Activated B cell treated with CpG ODN at 0.5 μM for 24 hours (primary cell): ENCODE results near the gene TGFBR1. TPM values are rescaled to one million over a fixed set of nuclear protein-coding genes. Genes with fewer than 3 reads are reported as not detected.

Source experiments
- ATAC-seq: fragments of 200-7000 bp; cut with Tn5 transposase; one replicate; pipeline ENCODE4 v1.10.0; 2021; ENCODE audit warnings: low read depth, mild to moderate bottlenecking, moderate library complexity
- CTCF ChIA-PET: fragments of 350-600 bp; sonication (Branson Sonifier 250); formaldehyde crosslinking; loops from one replicate; lab custom pipeline; 2021; ENCODE audit warnings: antibody characterized with exemption; lab: Charles Lee
- POLR2A ChIA-PET: fragments of 350-600 bp; sonication (Branson Sonifier 250); formaldehyde crosslinking; loops from one replicate; lab custom pipeline; 2021; ENCODE audit warnings: antibody characterized with exemption; lab: Charles Lee
- DNase-seq: peaks from one replicate; pipeline ENCODE4 v3.0.0; 2022
- H3K27ac Mint-ChIP-seq: one replicate; pipeline ENCODE4 v1.8.0; 2020; ENCODE audit warnings: mixed read lengths
- H3K27me3 Mint-ChIP-seq: one replicate; pipeline ENCODE4 v1.8.0; 2021; ENCODE audit warnings: mixed read lengths
- H3K36me3 Mint-ChIP-seq: one replicate; pipeline ENCODE4 v1.8.0; 2021; ENCODE audit warnings: low read depth, mixed read lengths
- H3K4me1 Mint-ChIP-seq: one replicate; pipeline ENCODE4 v1.8.0; 2021; ENCODE audit warnings: mixed read lengths
- H3K4me3 Mint-ChIP-seq: one replicate; pipeline ENCODE4 v1.8.0; 2020; ENCODE audit warnings: mild to moderate bottlenecking, mixed read lengths
- H3K9me3 Mint-ChIP-seq: one replicate; pipeline ENCODE4 v1.8.0; 2020; ENCODE audit warnings: mixed read lengths
- CTCF ChIP-seq: fragments of 200-600 bp; IDR thresholded peaks from one replicate; pipeline ENCODE4 v1.8.0; 2022; ENCODE audit warnings: antibody characterized with exemption, mild to moderate bottlenecking
- intact Hi-C: fragments of 100-400 bp; cut with micrococcal nuclease; formaldehyde crosslinking; loops from one replicate; pipeline ENCODE4 v1.15.1; 2024
- total RNA-seq: library from RNA; stranded (reverse); gene quantifications from 2 replicates; pipeline ENCODE4 v1.2.3, GENCODE V29; 2022

TGFBR1 gene
- total RNA-seq, 1 donor from 2014 or later = 65.3 TPM

- Mint-ChIP-seq H3K36me3 (no peaks in the 10 kb centered on the region), H3K27ac (no peak overlapping the region)
- CTCF ChIA-PET = no interaction called here
Observed at GRCh38 chr9:99075246-99075912, 29.5 kb upstream of the TGFBR1 start.

GRCh38 chr9:99076030-99076429 lies 28.9 kb upstream of the TGFBR1 start:
- no peak for DNase-seq
- no peak overlapping the region for H3K27ac Mint-ChIP-seq
- no peak overlapping the region for H3K4me3 Mint-ChIP-seq
- H3K9me3 Mint-ChIP-seq = no peaks in the 10 kb centered on the region
- H3K36me3 Mint-ChIP-seq = no peaks in the 10 kb centered on the region
- intact Hi-C loops = loop anchor here (1.0 kb wide), 1 partner anchor 17 kb away; no protein-coding TSS in a partner anchor
- H3K4me1 Mint-ChIP-seq = peaks cover 14% of the 10 kb centered on the region
- H3K27me3 Mint-ChIP-seq = no peaks in the 10 kb centered on the region
- ATAC-seq = no peak
- ChIA-PET POLR2A (no interaction called here), CTCF (interaction anchor here (1.1 kb wide), 1 partner anchor 28 kb away, joined by 3 read pairs; no protein-coding TSS in a partner anchor)
- TF ChIP-seq CTCF = no peak

More at GRCh38 chr9:99075246-99075912, 29.5 kb upstream of the TGFBR1 start:
- intact Hi-C loops = no loop called here
- DNase-seq (no peak), ATAC-seq (no peak)
- no peaks in the 10 kb centered on the region for H3K9me3 Mint-ChIP-seq
- peaks cover 14% of the 10 kb centered on the region for H3K4me1 Mint-ChIP-seq
- no peak for TF ChIP-seq CTCF
- no peak overlapping the region for H3K4me3 Mint-ChIP-seq
- H3K27me3 Mint-ChIP-seq = no peaks in the 10 kb centered on the region
- POLR2A ChIA-PET = interaction anchor here (0.6 kb wide), 1 partner anchor 85 kb away, joined by 3 read pairs; no protein-coding TSS in a partner anchor

- Mint-ChIP-seq H3K4me1 (peaks cover 14% of the 10 kb centered on the region), H3K27ac (peak overlapping the region; percentile 64), H3K36me3 (no peaks in the 10 kb centered on the region), H3K27me3 (no peaks in the 10 kb centered on the region), H3K9me3 (no peaks in the 10 kb centered on the region), H3K4me3 (no peak overlapping the region)
- ATAC-seq (peak; percentile 58), DNase-seq (no peak)
- POLR2A ChIA-PET = no interaction called here
- CTCF ChIA-PET = interaction anchor here (1.1 kb wide), 1 partner anchor 27 kb away, joined by 3 read pairs; no protein-coding TSS in a partner anchor
- intact Hi-C loops = loop anchor here (1.0 kb wide), 1 partner anchor 17 kb away; no protein-coding TSS in a partner anchor
- no peak for TF ChIP-seq CTCF
Observed at GRCh38 chr9:99076483-99077171, 28.3 kb upstream of the TGFBR1 start.

GRCh38 chr9:99078717-99079116 lies 26.2 kb upstream of the TGFBR1 start:
- intact Hi-C loops = no loop called here
- no peak overlapping the region for H3K4me3 Mint-ChIP-seq
- H3K27me3 Mint-ChIP-seq = peaks cover 2% of the 10 kb centered on the region
- DNase-seq = no peak
- CTCF ChIA-PET = no interaction called here
- POLR2A ChIA-PET = no interaction called here
- no peak for ATAC-seq
- H3K9me3 Mint-ChIP-seq = no peaks in the 10 kb centered on the region
- H3K27ac Mint-ChIP-seq = no peak overlapping the region
- H3K4me1 Mint-ChIP-seq = peaks cover 14% of the 10 kb centered on the region
- H3K36me3 Mint-ChIP-seq = no peaks in the 10 kb centered on the region
- TF ChIP-seq CTCF = no peak

GRCh38 chr9:99079542-99079941 lies 25.4 kb upstream of the TGFBR1 start:
- no peak for TF ChIP-seq CTCF
- intact Hi-C loops = no loop called here
- POLR2A ChIA-PET = no interaction called here
- peaks cover 14% of the 10 kb centered on the region for H3K4me1 Mint-ChIP-seq
- H3K27me3 Mint-ChIP-seq = peaks cover 2% of the 10 kb centered on the region
- ATAC-seq (no peak), DNase-seq (no peak)
- no peak overlapping the region for H3K27ac Mint-ChIP-seq
- H3K4me3 Mint-ChIP-seq = no peak overlapping the region
- no peaks in the 10 kb centered on the region for H3K36me3 Mint-ChIP-seq
- CTCF ChIA-PET = no interaction called here
- no peaks in the 10 kb centered on the region for H3K9me3 Mint-ChIP-seq
